ENCODE data around the gene HOXA9.

Gene HOXA9

GRCh38 chr7:27202862-27203134, 37.5 kb upstream of the HOXA9 start:
- no peak overlapping the region for H3K4me3 ChIP-seq (ENCODE audit: low read depth, low read length)
- DNase-seq = no peak
- H3K36me3 ChIP-seq (replicated peaks) = no peaks in the 10 kb centered on the region
- no peak for TF ChIP-seq CTCF (IDR thresholded peaks at IDR 0.05; ENCODE audit: low read depth, low read length, missing control alignments)
- no peak overlapping the region for H3K27ac ChIP-seq
- in situ Hi-C loops (cut with HindIII; ENCODE audit: low pct_ligation_motif_present, low sequenced_read_pairs) = loop anchor here (25.0 kb wide), 1 partner anchor 385 kb away; no protein-coding TSS in a partner anchor
- peaks cover 95% of the 10 kb centered on the region for H3K27me3 ChIP-seq (replicated peaks)

GRCh38 chr7:27202018-27202861, 36.9 kb upstream of the HOXA9 start:
- Histone ChIP-seq H3K36me3 (replicated peaks) (no peaks in the 10 kb centered on the region), H3K4me3 (ENCODE audit: low read depth, low read length) (no peak overlapping the region), H3K27me3 (replicated peaks) (peaks cover 95% of the 10 kb centered on the region), H3K27ac (no peak overlapping the region)
- in situ Hi-C loops (cut with HindIII; ENCODE audit: low pct_ligation_motif_present, low sequenced_read_pairs) = loop anchor here (25.0 kb wide), 1 partner anchor 385 kb away; no protein-coding TSS in a partner anchor
- TF ChIP-seq CTCF (IDR thresholded peaks at IDR 0.05; ENCODE audit: low read depth, low read length, missing control alignments) = no peak
- DNase-seq = no peak

GRCh38 chr7:27201580-27202017, 36.3 kb upstream of the HOXA9 start:
- peaks cover 92% of the 10 kb centered on the region for H3K27me3 ChIP-seq (replicated peaks)

GRCh38 chr7:27200761-27201579, 35.6 kb upstream of the HOXA9 start:
- Histone ChIP-seq H3K27me3 (replicated peaks) (peaks cover 91% of the 10 kb centered on the region), H3K27ac (no peak overlapping the region), H3K36me3 (replicated peaks) (no peaks in the 10 kb centered on the region), H3K4me3 (ENCODE audit: low read depth, low read length) (no peak overlapping the region)
- no peak for DNase-seq
- in situ Hi-C loops (cut with HindIII; ENCODE audit: low pct_ligation_motif_present, low sequenced_read_pairs) = loop anchor here (25.0 kb wide), 1 partner anchor 386 kb away; no protein-coding TSS in a partner anchor
- no peak for TF ChIP-seq CTCF (IDR thresholded peaks at IDR 0.05; ENCODE audit: low read depth, low read length, missing control alignments)

More at GRCh38 chr7:27201580-27202017, 36.3 kb upstream of the HOXA9 start:
- TF ChIP-seq CTCF (IDR thresholded peaks at IDR 0.05; ENCODE audit: low read depth, low read length, missing control alignments) = no peak
- no peak for DNase-seq
- Histone ChIP-seq H3K27ac (no peak overlapping the region), H3K36me3 (replicated peaks) (no peaks in the 10 kb centered on the region), H3K4me3 (ENCODE audit: low read depth, low read length) (no peak overlapping the region)
- in situ Hi-C loops (cut with HindIII; ENCODE audit: low pct_ligation_motif_present, low sequenced_read_pairs) = loop anchor here (25.0 kb wide), 1 partner anchor 386 kb away; no protein-coding TSS in a partner anchor

- no peak for DNase-seq
- no peak within 1 kb of the TSS for H3K27ac ChIP-seq
- TF ChIP-seq CTCF (IDR thresholded peaks at IDR 0.05; ENCODE audit: low read depth, low read length, missing control alignments) = no peak
- H3K4me3 ChIP-seq (ENCODE audit: low read depth, low read length) = no peak within 1 kb of the TSS
- no peaks in the 10 kb centered on the region for H3K36me3 ChIP-seq (replicated peaks)
- peaks cover 91% of the 10 kb centered on the region for H3K27me3 ChIP-seq (replicated peaks)
- in situ Hi-C loops (cut with HindIII; ENCODE audit: low pct_ligation_motif_present, low sequenced_read_pairs) = loop anchor here (25.0 kb wide), 1 partner anchor 387 kb away; no protein-coding TSS in a partner anchor
Observed at GRCh38 chr7:27199849-27200760, 34.8 kb upstream of the HOXA9 start, which contains the start of gene HOXA13. TSS of gene HOXA13 (minus strand) at chr7:27200091. CDS start at chr7:27200077, 14 bp downstream.

Data from brain microvascular endothelial cell (primary cell).